ENCODE measurements around the gene CREB3L4. TPM values are rescaled to one million over a fixed set of nuclear protein-coding genes. Genes with fewer than 3 reads are reported as not detected.

The CREB3L4 gene
- total RNA-seq, 4 donors from 2014 or later: 6.6 to 23.1 (median 17.0) TPM

- Histone ChIP-seq H3K36me3 (peaks cover 29 to 30% of the 10 kb centered on the region in 2 donors), H3K4me1 (peaks cover 17 to 21% of the 10 kb centered on the region in 2 donors), H3K27me3 (no peaks in the 10 kb centered on the region), H3K9me3 (no peaks in the 10 kb centered on the region), H3K4me3 (replicated peaks in 1 of 3) (no peak overlapping the region), H3K27ac (no peak overlapping the region)
- DNase-seq: no peak
- WGBS, 2 donors: 78 to 87% methylated on average over 4 of the region's 4 CpGs
- no peak for TF ChIP-seq POLR2A (IDR thresholded peaks at IDR 0.05)
- TF ChIP-seq CTCF (IDR thresholded peaks at IDR 0.05): no peak
- intact Hi-C loops (cut with DNase I): no loop called here
Observed at GRCh38 chr1:153953859-153954365, 13.8 kb upstream of the CREB3L4 start.

- Histone ChIP-seq H3K36me3 (peaks cover 27% of the 10 kb centered on the region in 2 donors), H3K27me3 (no peaks in the 10 kb centered on the region), H3K27ac (no peak overlapping the region), H3K4me3 (replicated peaks in 1 of 3) (no peak overlapping the region), H3K9me3 (no peaks in the 10 kb centered on the region), H3K4me1 (peaks cover 20 to 26% of the 10 kb centered on the region in 2 donors)
- TF ChIP-seq CTCF (IDR thresholded peaks at IDR 0.05): no peak
- TF ChIP-seq POLR2A (IDR thresholded peaks at IDR 0.05): no peak
- 95 to 97% methylated on average over 8 to 10 of the region's 10 CpGs for WGBS, 2 donors
- DNase-seq: no peak
- intact Hi-C loops (cut with DNase I): no loop called here
Observed at GRCh38 chr1:153954826-153955225, 12.9 kb upstream of the CREB3L4 start.

GRCh38 chr1:153956997-153957715, 10.5 kb upstream of the CREB3L4 start:
- Histone ChIP-seq H3K4me1 (peaks cover 26 to 35% of the 10 kb centered on the region in 2 donors), H3K9me3 (no peaks in the 10 kb centered on the region), H3K4me3 (replicated peaks in 1 of 3) (peak overlapping the region in 2 of 3 donors; percentile 65 to 83), H3K27me3 (no peaks in the 10 kb centered on the region), H3K36me3 (peaks cover 11 to 15% of the 10 kb centered on the region in 2 donors), H3K27ac (peak overlapping the region; percentile 78 to 88 (median 84))
- intact Hi-C loops (cut with DNase I): no loop called here
- no peak for DNase-seq
- 33 to 38% methylated on average over 6 of the region's 6 CpGs for WGBS, 2 donors
- no peak for TF ChIP-seq POLR2A (IDR thresholded peaks at IDR 0.05)
- TF ChIP-seq CTCF (IDR thresholded peaks at IDR 0.05): no peak

GRCh38 chr1:153957744-153958110, 10.0 kb upstream of the CREB3L4 start:
- peak; percentile 5 to 30 for DNase-seq
- H3K36me3 ChIP-seq: peaks cover 5 to 9% of the 10 kb centered on the region in 2 donors
- H3K4me3 ChIP-seq (replicated peaks in 1 of 3): peak overlapping the region; percentile 65 to 89 (median 83)
- TF ChIP-seq CTCF (IDR thresholded peaks at IDR 0.05) (no peak), POLR2A (IDR thresholded peaks at IDR 0.05) (no peak)
- peak overlapping the region; percentile 78 to 88 (median 84) for H3K27ac ChIP-seq
- H3K9me3 ChIP-seq: no peaks in the 10 kb centered on the region
- H3K27me3 ChIP-seq: no peaks in the 10 kb centered on the region
- peaks cover 31 to 39% of the 10 kb centered on the region in 2 donors for H3K4me1 ChIP-seq
- WGBS, 2 donors: 0 to 1% methylated on average over 13 of the region's 13 CpGs
- intact Hi-C loops (cut with DNase I): no loop called here

Data from thyroid gland (tissue), 4 donors.